Measurements from ENCODE around the gene GRIA3. TPM values are rescaled to one million over a fixed set of nuclear protein-coding genes. Genes with fewer than 3 reads are reported as not detected.

The GRIA3 gene
- total RNA-seq, 1 experiment from 2014 or later, result 3.8 TPM

- TF ChIP-seq STAT6 (CRISPR knock-in tag; conservative IDR thresholded peaks at IDR 0.05; ENCODE audit: low read depth) (no peak), ARID4B (CRISPR knock-in tag; IDR thresholded peaks at IDR 0.05; ENCODE audit: borderline replicate concordance) (no peak)
Measured at GRCh38 chrX:123169247-123169901, 14.7 kb upstream of the GRIA3 start (continued).

- H3K9me3 Mint-ChIP-seq, result peaks cover 7% of the 10 kb centered on the region
- ChIA-PET POLR2A (no interaction called here), CTCF (no interaction called here)
- peaks cover 13% of the 10 kb centered on the region for H3K4me1 Mint-ChIP-seq
- no peak for DNase-seq (ENCODE audit: low spot score)
- 0 out of 2 replicates have a peak, but pooled peaks cover 3% of the 10 kb centered on the region for H3K27me3 Mint-ChIP-seq (ENCODE audit: low read depth)
- no peak for ATAC-seq
- no peaks in the 10 kb centered on the region for H3K36me3 Mint-ChIP-seq
- H3K27ac Mint-ChIP-seq, result no peak overlapping the region
- no peak overlapping the region for H3K4me3 Mint-ChIP-seq
- TF ChIP-seq ERG (CRISPR knock-in tag; IDR thresholded peaks at IDR 0.05), result no peak
- no peak for TF ChIP-seq CREM (CRISPR knock-in tag; IDR thresholded peaks at IDR 0.05)
- no peak for TF ChIP-seq E2F4 (CRISPR knock-in tag; IDR thresholded peaks at IDR 0.05; ENCODE audit: borderline replicate concordance, low read depth)
- TF ChIP-seq EMX1 (CRISPR knock-in tag; IDR thresholded peaks at IDR 0.05), result no peak
- TF ChIP-seq ARID4B (CRISPR knock-in tag; IDR thresholded peaks at IDR 0.05; ENCODE audit: borderline replicate concordance), result no peak
- TF ChIP-seq IRF2 (CRISPR knock-in tag; IDR thresholded peaks at IDR 0.05; ENCODE audit: borderline replicate concordance, low read depth), result no peak
- TF ChIP-seq IRF1 (CRISPR knock-in tag; IDR thresholded peaks at IDR 0.05), result no peak
- TF ChIP-seq GRHL2 (CRISPR knock-in tag; IDR thresholded peaks at IDR 0.05; ENCODE audit: insufficient replicate concordance, severe bottlenecking), result no peak
- no peak for TF ChIP-seq AFF4 (CRISPR knock-in tag; IDR thresholded peaks at IDR 0.05; ENCODE audit: borderline replicate concordance)
- TF ChIP-seq SMAD3 (CRISPR knock-in tag; IDR thresholded peaks at IDR 0.05; ENCODE audit: borderline replicate concordance), result no peak
- TF ChIP-seq TCF7 (CRISPR knock-in tag; IDR thresholded peaks at IDR 0.05; ENCODE audit: low read depth), result no peak
- TF ChIP-seq USF2 (CRISPR knock-in tag; IDR thresholded peaks at IDR 0.05), result no peak
- no peak for TF ChIP-seq OVOL2 (CRISPR knock-in tag; IDR thresholded peaks at IDR 0.05; ENCODE audit: borderline replicate concordance)
Measured at GRCh38 chrX:123170546-123170945, 13.5 kb upstream of the GRIA3 start.
